NCI-H1417 (cell line): ENCODE measurements around the gene PLA2G4B.
A peak's percentile ranks its signal among the peaks of the same experiment; 100 is the strongest.

Source experiments
- DNase-seq, 3 experiments: peaks; one replicate each; lab custom pipeline; 2025; lab: John Stamatoyannopoulos, UW

Gene PLA2G4B

GRCh38 chr15:41849204-41849603 is 10.6 kb downstream of the PLA2G4B start:
- no peak for DNase-seq

GRCh38 chr15:41849861-41850260 is 11.2 kb downstream of the PLA2G4B start:
- no peak for DNase-seq

GRCh38 chr15:41850482-41851166 is 12.0 kb downstream of the PLA2G4B start:
- no peak for DNase-seq

- no peak for DNase-seq
These were observed 12.5 kb downstream of the PLA2G4B start for GRCh38 chr15:41851167-41851523.

GRCh38 chr15:41851755-41852370 is 13.2 kb downstream of the PLA2G4B start:
- no peak for DNase-seq

GRCh38 chr15:41852736-41853590 is 14.3 kb downstream of the PLA2G4B start:
- peak; percentile 37 to 59 (median 50) for DNase-seq

GRCh38 chr15:41853831-41854230 is 15.2 kb downstream of the PLA2G4B start:
- DNase-seq = no peak

GRCh38 chr15:41854443-41854842 is 15.8 kb downstream of the PLA2G4B start:
- no peak for DNase-seq

- DNase-seq = no peak
These were observed 16.8 kb downstream of the PLA2G4B start for GRCh38 chr15:41855261-41855961.

GRCh38 chr15:41856262-41856661 is 17.6 kb downstream of the PLA2G4B start:
- no peak for DNase-seq

- no peak for DNase-seq
These were observed 18.1 kb downstream of the PLA2G4B start for GRCh38 chr15:41856716-41857115.

- no peak for DNase-seq
These were observed 18.7 kb downstream of the PLA2G4B start for GRCh38 chr15:41857316-41857715.

GRCh38 chr15:41858756-41859155 is 20.1 kb downstream of the PLA2G4B start:
- no peak for DNase-seq

- DNase-seq = no peak
These were observed 21.6 kb downstream of the PLA2G4B start for GRCh38 chr15:41860049-41860828.

- peak; percentile 12 to 66 (median 28) for DNase-seq
These were observed 23.2 kb downstream of the PLA2G4B start for GRCh38 chr15:41861736-41862356.

- peak; percentile 22 to 38 (median 34) for DNase-seq
These were observed 24.0 kb downstream of the PLA2G4B start for GRCh38 chr15:41862515-41863116.

GRCh38 chr15:41865490-41866055 is 26.9 kb downstream of the PLA2G4B start:
- no peak for DNase-seq

- no peak for DNase-seq
These were observed 27.6 kb downstream of the PLA2G4B start for GRCh38 chr15:41866263-41866703.

- DNase-seq = no peak
These were observed 28.4 kb downstream of the PLA2G4B start for GRCh38 chr15:41866872-41867579.

- DNase-seq = no peak
These were observed 29.7 kb downstream of the PLA2G4B start for GRCh38 chr15:41868321-41868720.
